GM12801 (cell line): ENCODE measurements around the gene RPS6KA2.

Experiments
- TF ChIP-seq, protein P1 (sequence below): IDR thresholded peaks from one replicate; pipeline ENCODE4 v1.5.1; 2011; ENCODE audit warnings: control low read depth; ENCODE audit not compliant: insufficient read length; ENCODE audit errors: extremely low read depth

RPS6KA2 gene

GRCh38 chr6:166412156-166412910 is 214.7 kb downstream of the RPS6KA2 start:
- TF ChIP-seq, protein P1, sequence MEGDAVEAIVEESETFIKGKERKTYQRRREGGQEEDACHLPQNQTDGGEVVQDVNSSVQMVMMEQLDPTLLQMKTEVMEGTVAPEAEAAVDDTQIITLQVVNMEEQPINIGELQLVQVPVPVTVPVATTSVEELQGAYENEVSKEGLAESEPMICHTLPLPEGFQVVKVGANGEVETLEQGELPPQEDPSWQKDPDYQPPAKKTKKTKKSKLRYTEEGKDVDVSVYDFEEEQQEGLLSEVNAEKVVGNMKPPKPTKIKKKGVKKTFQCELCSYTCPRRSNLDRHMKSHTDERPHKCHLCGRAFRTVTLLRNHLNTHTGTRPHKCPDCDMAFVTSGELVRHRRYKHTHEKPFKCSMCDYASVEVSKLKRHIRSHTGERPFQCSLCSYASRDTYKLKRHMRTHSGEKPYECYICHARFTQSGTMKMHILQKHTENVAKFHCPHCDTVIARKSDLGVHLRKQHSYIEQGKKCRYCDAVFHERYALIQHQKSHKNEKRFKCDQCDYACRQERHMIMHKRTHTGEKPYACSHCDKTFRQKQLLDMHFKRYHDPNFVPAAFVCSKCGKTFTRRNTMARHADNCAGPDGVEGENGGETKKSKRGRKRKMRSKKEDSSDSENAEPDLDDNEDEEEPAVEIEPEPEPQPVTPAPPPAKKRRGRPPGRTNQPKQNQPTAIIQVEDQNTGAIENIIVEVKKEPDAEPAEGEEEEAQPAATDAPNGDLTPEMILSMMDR, result no peak

DNA sequence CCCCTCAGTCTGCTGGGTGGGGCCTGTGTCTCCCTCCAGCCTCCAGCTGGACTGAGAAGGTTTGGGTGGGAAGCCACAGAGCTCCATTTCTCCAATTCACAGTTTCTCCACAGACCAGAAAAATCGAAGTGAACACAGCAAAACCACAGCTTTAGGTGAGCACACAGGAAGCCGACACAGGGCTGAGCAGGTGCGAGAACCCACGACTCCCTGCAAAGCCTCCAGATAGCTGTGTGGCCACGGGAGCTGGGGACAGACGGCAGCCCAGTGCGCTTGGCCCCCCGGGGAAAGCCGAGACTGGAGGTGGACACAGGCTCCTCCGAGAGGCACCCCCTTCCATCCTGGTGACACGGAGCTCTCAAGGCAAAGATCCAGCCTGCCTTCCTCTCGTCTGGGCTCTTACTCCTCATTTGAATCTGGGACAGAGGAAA is 215.3 kb downstream of the RPS6KA2 start:
- TF ChIP-seq, protein P1, result no peak

DNA sequence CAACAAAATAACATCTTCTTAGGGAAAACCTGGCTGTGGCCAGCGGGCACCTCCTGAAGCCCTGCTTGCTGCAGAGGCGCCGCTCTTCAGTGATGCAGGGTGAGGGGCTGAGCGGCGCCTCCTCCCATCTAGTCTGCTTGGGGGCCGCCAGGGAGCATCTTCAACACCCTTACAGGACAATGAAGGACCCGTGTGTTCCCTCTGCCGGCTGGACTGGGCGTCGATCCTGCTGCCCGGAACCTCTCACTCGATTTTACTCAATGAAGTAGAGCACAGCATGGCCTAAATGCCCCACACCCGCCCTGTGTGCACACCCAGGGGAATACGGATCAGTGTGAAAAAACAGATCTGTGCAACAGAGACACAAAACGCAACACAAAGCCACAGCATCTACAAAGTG is 215.8 kb downstream of the RPS6KA2 start:
- TF ChIP-seq, protein P1, result no peak

DNA sequence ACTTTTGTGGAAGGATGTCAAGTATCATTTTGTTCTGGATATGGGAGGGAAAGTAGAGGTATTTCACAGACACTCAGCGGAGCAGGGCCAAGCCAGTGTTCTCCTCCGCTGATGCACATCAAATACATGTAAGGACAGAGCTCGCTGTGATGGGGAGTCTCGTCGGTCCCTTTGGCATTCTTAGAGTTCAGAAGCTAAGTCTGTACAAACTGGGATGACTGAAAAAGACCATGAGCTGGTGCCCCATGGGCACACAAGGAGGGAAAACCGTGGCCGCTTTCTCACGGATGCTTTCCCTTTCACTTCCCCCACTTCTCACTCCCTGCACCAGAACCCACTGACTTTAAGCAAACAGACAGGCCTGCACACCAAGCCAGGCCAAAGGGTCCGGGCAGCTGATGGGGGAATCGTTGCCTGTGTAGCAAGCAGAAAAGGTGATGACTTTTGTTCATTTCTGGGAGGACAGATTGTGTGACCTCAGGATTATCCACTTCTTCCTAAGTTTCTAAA is 216.6 kb downstream of the RPS6KA2 start:
- TF ChIP-seq, protein P1, result no peak

GRCh38 chr6:166408936-166409755 is 217.9 kb downstream of the RPS6KA2 start:
- TF ChIP-seq, protein P1, result no peak

GRCh38 chr6:166406197-166406596 is 220.9 kb downstream of the RPS6KA2 start:
- TF ChIP-seq, protein P1, result no peak

GRCh38 chr6:166405386-166405785 is 221.7 kb downstream of the RPS6KA2 start:
- TF ChIP-seq, protein P1, result no peak
